Neutrophil (primary cell): ENCODE results near the gene SRP68.
A peak's percentile ranks its signal among the peaks of the same experiment; 100 is the strongest.

Experiments used
- H3K27ac ChIP-seq: fragments of 200-600 bp; sonication (generic); 2 replicates; pipeline ENCODE4 v1.5.1; 2016; ENCODE audit warnings: mild to moderate bottlenecking, moderate library complexity
- H3K27me3 ChIP-seq: fragments of 200-600 bp; sonication (generic); 2 replicates; pipeline ENCODE4 v1.6.0; 2016; ENCODE audit warnings: mild to moderate bottlenecking
- H3K36me3 ChIP-seq: fragments of 200-600 bp; sonication (generic); 2 replicates; pipeline ENCODE4 v1.5.1; 2017
- H3K4me1 ChIP-seq, 2 experiments: fragments of 200-600 bp in 1 of 2; sonication (generic) in 1 of 2; 1 replicate in 1 of 2; 2 replicates in 1 of 2; pipeline versions ENCODE4 v1.5.1 to v1.6.1; 2013 to 2016; ENCODE audit warnings: low read depth in 1 of 2, low read length in 1 of 2, mild to moderate bottlenecking in 1 of 2, moderate library complexity in 1 of 2; ENCODE audit not compliant: control insufficient read depth in 1 of 2, insufficient read depth in 1 of 2
- H3K4me3 ChIP-seq, 2 experiments: fragments of 200-600 bp in 1 of 2; sonication (generic) in 1 of 2; 1 replicate in 1 of 2; 2 replicates in 1 of 2; pipeline ENCODE4 v1.5.1; 2013 to 2016; ENCODE audit warnings: low read depth in 1 of 2, low read length in 1 of 2, mild to moderate bottlenecking in 1 of 2, moderate library complexity in 1 of 2
- H3K9me3 ChIP-seq: fragments of 200-600 bp; sonication (generic); 2 replicates; pipeline ENCODE4 v1.5.1; 2016
- TF ChIP-seq, protein P1 (sequence below): fragments of 200-600 bp; sonication (generic); IDR thresholded peaks from 2 replicates; pipeline ENCODE4 v1.5.1; 2016; ENCODE audit warnings: antibody characterized with exemption

Gene SRP68

GRCh38 chr17:76103274-76104139 is 31.2 kb upstream of the SRP68 start, which contains the start of gene EXOC7:
EXOC7 (minus strand) TSS chr17:76103787; CDS start chr17:76103692, 95 bp downstream.
- H3K27me3 ChIP-seq, result no peaks in the 10 kb centered on the region
- peaks cover 31% of the 10 kb centered on the region for H3K36me3 ChIP-seq
- H3K4me1 ChIP-seq, result peaks cover 37 to 40% of the 10 kb centered on the region in 2 experiments
- TF ChIP-seq, protein P1, sequence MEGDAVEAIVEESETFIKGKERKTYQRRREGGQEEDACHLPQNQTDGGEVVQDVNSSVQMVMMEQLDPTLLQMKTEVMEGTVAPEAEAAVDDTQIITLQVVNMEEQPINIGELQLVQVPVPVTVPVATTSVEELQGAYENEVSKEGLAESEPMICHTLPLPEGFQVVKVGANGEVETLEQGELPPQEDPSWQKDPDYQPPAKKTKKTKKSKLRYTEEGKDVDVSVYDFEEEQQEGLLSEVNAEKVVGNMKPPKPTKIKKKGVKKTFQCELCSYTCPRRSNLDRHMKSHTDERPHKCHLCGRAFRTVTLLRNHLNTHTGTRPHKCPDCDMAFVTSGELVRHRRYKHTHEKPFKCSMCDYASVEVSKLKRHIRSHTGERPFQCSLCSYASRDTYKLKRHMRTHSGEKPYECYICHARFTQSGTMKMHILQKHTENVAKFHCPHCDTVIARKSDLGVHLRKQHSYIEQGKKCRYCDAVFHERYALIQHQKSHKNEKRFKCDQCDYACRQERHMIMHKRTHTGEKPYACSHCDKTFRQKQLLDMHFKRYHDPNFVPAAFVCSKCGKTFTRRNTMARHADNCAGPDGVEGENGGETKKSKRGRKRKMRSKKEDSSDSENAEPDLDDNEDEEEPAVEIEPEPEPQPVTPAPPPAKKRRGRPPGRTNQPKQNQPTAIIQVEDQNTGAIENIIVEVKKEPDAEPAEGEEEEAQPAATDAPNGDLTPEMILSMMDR, result no peak
- H3K9me3 ChIP-seq, result no peaks in the 10 kb centered on the region
- H3K27ac ChIP-seq, result peak within 1 kb of the TSS; percentile 87
- H3K4me3 ChIP-seq, result peak within 1 kb of the TSS; percentile 93 to 99

DNA sequence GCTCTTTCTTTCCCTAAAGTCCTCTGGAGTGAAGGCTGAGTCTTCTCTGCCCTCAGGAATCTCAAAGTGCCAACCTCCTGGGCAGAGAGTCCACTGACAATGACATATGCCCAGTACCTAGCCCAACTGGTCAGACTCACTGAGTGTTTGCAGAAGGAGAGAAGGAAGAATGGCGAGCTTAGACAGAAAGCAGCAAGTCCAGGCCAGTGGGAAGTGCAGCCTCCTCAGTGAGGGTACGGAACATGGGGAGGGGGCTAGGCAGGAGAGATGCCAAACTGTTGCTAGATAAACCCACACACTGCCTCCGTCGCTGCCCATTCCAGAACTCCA is 30.6 kb upstream of the SRP68 start:
- Histone ChIP-seq H3K9me3 (no peaks in the 10 kb centered on the region), H3K27me3 (no peaks in the 10 kb centered on the region), H3K27ac (peak overlapping the region; percentile 87), H3K4me3 (peak overlapping the region; percentile 93 to 99), H3K4me1 (peaks cover 37 to 40% of the 10 kb centered on the region in 2 experiments), H3K36me3 (peaks cover 37% of the 10 kb centered on the region)
- TF ChIP-seq, protein P1, result no peak

DNA sequence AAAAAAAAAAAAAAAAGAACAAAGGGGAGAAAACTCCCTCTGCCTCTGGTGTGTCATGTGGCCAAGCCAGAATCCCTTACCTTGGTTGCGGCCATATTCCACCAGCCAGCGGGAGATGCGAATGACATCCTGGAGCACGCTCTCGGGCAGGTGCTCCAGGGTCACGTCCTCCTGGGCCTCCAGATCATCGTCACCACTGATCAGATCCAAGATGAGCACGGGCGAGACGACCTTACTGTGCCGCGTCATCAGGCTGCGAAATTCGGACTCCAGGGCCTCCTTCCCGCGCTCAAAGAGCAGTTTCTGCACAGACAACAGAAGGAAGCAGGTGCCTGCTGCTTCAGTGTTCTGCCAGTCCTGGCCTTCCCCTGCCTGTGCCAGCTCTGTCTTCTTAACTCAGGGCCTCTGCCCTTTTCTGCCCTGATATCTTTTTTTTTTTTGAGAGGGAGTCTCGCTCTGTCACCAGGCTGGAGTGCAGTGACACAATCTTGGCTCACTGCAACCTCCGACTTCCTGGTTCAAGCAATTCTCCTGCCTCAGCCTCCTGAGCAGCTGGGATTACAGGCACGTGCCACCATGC is 25.5 kb upstream of the SRP68 start:
- TF ChIP-seq, protein P1, result no peak
- Histone ChIP-seq H3K36me3 (peaks cover 81% of the 10 kb centered on the region), H3K27me3 (no peaks in the 10 kb centered on the region), H3K27ac (no peak overlapping the region), H3K9me3 (no peaks in the 10 kb centered on the region), H3K4me3 (no peak overlapping the region), H3K4me1 (peaks cover 2 to 4% of the 10 kb centered on the region in 2 experiments)

DNA sequence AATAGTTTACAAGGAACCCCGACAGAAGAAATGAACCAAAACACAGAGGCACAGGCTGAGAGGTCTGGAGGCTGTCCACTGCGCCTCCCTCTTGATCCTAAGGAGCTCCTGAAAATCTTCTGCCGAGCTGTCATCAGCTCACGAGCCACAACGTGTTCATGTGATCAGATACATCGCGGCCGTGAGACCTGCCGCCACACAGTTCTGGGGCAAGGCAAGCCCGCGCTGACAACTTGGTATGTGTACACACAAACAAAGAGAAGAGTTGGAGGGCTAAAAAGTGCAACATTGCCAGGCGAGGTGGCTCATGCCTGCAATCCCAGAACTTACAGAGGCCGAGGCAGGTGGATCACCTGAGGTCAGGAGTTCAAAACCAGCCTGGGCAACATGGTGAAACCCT is 23.6 kb upstream of the SRP68 start:
- Histone ChIP-seq H3K4me1 (no peaks in the 10 kb centered on the region), H3K36me3 (peaks cover 88% of the 10 kb centered on the region), H3K4me3 (no peak overlapping the region)

GRCh38 chr17:76094046-76094445 is 21.7 kb upstream of the SRP68 start:
- TF ChIP-seq, protein P1, result no peak
- H3K27ac ChIP-seq, result no peak overlapping the region
- no peaks in the 10 kb centered on the region for H3K4me1 ChIP-seq
- peaks cover 89% of the 10 kb centered on the region for H3K36me3 ChIP-seq
- no peak overlapping the region for H3K4me3 ChIP-seq
- H3K27me3 ChIP-seq, result no peaks in the 10 kb centered on the region
- H3K9me3 ChIP-seq, result no peaks in the 10 kb centered on the region

More for the DNA sequence above, 23.6 kb upstream of the SRP68 start:
- TF ChIP-seq, protein P1, result no peak
- Histone ChIP-seq H3K9me3 (no peaks in the 10 kb centered on the region), H3K27me3 (no peaks in the 10 kb centered on the region), H3K27ac (no peak overlapping the region)
